ENCODE results near the gene FAM168A.

DNA sequence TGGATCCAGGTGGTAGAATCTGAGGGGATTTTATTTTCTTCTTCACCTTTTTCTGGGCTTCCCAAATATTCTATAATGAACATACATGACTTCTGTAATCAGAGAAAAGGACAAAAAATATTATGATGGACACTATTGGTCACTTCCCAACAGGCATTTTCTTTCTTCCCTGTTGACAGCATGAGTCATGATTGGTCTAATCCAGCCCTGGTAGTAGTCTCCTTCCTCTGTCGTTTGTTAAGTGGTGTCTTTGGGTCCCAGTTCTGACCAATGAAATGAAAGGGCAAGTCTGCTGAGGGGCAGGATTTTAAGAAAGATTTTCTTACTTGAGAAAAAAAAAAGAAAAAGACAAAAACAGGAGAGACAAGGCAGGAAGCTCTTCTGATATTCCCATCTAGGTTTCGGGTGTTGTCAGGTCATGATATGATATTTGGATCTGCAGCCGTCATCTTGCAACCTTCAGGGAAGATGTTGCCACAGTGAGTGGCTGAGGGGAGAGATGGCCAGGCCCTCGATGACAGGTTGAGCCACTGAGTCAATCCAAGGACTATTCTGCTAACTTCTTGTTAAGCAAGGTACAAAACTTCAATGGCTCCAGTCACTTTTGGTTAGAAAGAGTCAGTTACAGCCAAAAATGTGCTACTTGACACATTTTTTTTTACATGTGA lies 25.1 kb upstream of the FAM168A start:
- TF ChIP-seq, protein P1, sequence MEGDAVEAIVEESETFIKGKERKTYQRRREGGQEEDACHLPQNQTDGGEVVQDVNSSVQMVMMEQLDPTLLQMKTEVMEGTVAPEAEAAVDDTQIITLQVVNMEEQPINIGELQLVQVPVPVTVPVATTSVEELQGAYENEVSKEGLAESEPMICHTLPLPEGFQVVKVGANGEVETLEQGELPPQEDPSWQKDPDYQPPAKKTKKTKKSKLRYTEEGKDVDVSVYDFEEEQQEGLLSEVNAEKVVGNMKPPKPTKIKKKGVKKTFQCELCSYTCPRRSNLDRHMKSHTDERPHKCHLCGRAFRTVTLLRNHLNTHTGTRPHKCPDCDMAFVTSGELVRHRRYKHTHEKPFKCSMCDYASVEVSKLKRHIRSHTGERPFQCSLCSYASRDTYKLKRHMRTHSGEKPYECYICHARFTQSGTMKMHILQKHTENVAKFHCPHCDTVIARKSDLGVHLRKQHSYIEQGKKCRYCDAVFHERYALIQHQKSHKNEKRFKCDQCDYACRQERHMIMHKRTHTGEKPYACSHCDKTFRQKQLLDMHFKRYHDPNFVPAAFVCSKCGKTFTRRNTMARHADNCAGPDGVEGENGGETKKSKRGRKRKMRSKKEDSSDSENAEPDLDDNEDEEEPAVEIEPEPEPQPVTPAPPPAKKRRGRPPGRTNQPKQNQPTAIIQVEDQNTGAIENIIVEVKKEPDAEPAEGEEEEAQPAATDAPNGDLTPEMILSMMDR (optimal IDR thresholded peaks at IDR 0.05 in 1 of 3, IDR thresholded peaks at IDR 0.05 in 1 of 3, conservative IDR thresholded peaks at IDR 0.05 in 1 of 3; ENCODE audit: extremely low read depth in 1 of 3, insufficient read depth in 2 of 3, low read length in 3 of 3): no peak
- no peak for TF ChIP-seq EZH2 (IDR thresholded peaks at IDR 0.05; ENCODE audit: low read length)

All from keratinocyte (primary cell).